ENCODE data around the gene ISY1.

The ISY1 gene

DNA sequence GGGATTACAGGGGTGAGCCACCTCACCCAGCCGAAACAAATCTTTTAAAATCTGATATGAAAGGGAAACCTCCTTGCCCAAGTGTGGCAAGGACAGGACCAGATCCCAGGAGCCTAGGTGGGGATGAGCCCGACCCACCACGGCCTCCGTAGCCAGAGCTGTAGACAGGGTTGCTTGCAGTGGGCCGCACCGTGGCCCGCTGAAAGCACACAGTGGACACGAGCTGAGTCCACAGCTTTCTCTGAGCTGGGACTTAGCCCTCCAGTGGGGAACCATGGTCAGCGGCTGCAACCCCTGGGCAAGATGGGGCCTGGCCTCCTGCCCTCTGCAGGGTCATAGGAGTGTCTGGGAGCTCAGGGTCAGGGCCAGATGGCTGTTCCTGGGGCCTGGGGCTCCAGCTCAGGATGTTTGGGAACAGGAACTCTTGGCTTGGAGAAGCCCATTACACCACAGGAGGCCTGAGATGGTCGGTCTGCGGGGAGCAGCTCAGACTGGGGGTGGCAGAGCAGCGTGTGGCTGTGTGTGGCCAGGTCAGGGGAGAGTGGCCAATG is 75.6 kb downstream of the ISY1 start:
- no peak for DNase-seq

DNA sequence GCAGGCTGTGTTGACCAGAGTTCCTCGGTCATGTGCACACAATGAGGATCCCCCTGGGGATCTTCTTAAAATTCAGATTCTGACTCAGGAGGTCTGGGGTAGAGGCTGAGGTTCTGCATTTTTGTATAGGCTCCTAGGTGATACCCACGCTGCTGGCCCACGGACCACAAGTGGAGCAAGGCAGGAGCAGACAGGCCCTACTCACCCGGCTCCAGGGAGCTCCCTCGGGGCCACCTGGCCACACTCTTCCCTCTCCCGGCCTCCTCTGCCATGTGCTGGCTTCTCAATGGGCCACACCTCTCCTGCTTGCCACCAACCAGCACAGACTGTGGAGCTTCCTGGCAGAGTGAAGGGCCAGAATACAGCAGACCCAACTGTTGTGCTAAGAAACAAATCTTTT is 76.4 kb downstream of the ISY1 start:
- no peak for DNase-seq

DNA sequence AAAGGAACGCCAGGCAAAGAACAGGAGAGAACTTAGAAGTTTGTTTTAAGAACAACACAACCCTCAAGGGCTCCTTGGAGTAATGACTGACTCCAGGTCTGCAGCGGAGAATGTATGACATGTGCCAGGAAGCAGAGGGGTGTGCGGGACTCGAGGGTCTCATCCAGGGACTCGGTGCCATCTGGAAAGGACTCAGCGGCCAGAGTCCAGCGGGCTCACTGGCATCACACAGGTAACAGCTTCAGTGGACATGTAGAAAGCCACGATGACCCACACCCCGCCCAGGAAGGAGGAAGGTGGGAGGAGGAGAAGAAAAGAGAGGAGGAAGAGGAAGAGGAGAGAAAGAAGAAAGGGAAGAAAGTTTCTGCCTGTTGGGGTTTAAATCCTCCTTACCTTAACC is 78.8 kb downstream of the ISY1 start:
- no peak for DNase-seq

DNA sequence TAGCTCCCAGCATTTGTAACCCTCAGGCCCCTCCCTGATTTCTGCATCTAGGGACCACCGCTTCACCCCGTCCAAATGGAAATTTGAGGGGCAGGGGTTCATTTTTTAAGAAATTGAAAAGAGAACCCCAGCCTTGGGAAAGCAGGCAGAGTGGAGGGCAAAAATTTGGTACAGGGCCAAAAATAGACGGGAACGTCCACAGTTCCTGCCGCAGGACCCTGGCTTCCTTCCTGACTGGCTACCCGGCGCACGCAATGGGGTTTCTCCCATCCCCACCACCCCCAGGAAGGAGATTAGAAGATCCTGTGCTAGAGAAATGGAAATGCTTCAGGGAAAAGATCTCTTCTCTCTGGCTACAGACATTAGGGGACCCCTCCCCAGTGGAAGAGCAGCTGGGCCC is 79.4 kb downstream of the ISY1 start:
- DNase-seq = no peak

DNA sequence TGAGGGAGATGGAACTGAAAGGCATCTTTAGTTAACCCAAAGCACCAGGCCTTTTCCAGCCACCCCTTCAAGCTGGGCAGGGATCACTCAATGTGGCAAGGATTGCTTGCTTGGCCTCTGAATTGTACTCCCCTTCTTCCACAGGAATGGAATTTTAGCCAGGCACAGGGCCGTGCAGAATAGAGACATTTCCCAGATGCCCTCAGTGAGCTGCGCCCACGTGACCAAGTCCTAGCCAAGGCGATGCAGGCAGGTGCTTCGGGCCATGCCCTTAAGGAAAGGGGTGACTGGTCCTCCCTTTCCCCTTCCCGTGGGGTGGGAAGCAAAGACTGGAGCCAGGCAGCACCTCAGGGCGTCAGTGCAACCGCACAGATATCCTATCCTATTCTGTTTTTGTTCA is 82.4 kb downstream of the ISY1 start:
- no peak for DNase-seq

Measured in right hindlimb (tissue), 1 donor.